CD4-positive, alpha-beta T cell treated with Interferon alpha-2 for 1 hour (primary cell): ENCODE results near the gene TCF21.
A peak's percentile ranks its signal among the peaks of the same experiment; 100 is the strongest.
"Not testable (repeated sequence)": the region's sequence is repeated elsewhere in the genome, so short reads cannot be mapped to it uniquely, and the experiment has no call there.

Experiments
- DNase-seq, 2 donors: peaks; one replicate each; pipeline ENCODE4 v3.0.0-alpha.2; 2020 to 2022

The TCF21 gene

DNA sequence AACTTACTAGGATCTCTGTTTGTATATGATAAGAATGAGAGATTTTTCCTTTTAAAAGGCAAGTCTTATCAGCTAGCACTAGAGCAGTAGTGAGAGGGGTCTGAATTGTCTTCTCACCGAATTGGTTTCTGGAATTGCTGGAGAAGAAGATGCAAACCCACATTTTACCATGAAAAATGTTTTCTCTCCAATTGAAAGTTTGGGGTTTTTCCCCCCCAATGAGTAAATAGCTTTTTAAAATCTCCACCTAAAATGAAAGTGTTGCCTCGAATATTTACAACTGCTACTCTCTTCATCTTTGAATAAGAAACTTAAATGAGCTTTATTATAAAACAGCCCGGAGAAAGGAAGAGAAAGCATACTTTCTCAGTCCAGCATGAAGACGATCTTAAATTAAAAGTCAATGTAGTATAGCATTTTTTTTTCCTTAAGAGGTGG lies 1.8 kb downstream of the TCF21 start:
- DNase-seq: no peak

DNA sequence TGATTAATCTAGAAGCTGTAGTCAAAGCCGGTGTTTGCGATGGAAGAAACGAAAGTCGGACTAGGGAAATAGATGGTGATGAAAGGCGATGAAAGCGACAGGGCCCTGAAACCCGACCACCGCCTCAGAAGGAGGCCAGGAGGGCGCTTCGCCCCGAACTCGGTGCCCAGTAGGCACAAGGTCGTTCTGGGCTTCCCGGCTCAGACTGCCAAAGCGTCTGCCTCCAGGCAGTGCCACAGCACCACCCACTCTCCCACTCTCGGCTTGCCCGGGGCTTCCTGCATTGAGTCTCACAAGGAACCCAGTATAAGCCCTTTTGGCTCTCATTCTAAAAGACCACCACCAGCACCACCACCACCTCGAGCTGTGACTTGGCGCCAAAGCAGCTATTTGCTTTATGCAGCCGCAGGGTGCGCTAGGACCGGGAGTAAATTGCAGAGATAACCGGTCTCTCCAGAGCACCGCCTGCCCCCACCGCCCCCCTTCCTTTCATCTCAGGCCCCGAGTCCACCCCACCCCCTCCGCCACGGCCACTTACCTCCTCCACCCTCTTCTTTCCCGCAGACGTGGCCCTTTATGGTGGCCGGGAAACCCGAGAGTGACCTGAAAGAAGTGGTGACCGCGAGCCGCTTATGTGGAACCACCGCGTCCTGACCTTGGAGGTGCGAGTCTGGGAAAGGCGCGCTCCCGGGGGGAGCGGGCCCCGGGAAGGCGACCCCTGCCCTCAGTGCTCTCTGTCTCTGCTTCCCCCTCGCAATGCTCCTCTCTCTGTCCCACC lies 2.4 kb downstream of the TCF21 start:
- DNase-seq: no peak

DNA sequence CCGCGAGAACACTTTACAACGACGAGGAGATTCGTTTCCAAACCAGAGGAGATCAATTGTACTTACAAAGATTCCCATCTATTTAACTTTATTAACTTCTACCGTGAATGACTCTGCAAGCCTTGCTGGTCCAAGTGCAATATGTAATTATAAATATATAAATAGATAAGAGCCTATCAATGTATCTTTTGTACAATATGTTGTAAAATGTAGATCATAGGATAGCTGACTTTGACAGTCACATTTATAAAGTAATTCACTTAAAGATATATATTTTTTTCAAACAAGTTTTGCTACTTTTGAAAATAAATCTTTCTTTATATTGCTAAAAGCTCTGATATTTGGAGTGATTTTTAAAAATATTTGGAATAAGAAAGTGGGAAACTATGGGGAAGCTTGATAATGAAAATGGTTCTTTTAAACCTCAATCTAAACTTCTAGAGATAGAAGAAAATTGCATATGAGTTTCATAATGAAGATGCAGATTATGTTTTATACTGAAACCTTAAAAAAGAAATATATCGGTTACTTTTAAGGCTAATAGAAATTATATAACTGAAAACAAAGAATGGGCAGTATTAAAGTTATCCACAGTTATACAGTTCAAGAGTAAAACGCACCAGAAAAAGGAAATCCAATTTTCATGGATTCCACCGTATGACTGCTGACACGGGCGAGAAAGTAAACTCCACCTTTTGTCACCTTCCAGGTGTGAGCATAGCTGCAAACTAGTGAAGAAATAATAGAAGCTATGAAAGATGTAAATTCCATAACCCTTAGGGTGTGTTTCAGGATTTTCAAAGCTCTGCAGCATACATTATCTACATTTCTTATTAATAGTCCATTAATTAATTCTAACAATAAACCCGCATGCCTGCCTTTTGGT lies 3.3 kb downstream of the TCF21 start:
- DNase-seq: no peak

DNA sequence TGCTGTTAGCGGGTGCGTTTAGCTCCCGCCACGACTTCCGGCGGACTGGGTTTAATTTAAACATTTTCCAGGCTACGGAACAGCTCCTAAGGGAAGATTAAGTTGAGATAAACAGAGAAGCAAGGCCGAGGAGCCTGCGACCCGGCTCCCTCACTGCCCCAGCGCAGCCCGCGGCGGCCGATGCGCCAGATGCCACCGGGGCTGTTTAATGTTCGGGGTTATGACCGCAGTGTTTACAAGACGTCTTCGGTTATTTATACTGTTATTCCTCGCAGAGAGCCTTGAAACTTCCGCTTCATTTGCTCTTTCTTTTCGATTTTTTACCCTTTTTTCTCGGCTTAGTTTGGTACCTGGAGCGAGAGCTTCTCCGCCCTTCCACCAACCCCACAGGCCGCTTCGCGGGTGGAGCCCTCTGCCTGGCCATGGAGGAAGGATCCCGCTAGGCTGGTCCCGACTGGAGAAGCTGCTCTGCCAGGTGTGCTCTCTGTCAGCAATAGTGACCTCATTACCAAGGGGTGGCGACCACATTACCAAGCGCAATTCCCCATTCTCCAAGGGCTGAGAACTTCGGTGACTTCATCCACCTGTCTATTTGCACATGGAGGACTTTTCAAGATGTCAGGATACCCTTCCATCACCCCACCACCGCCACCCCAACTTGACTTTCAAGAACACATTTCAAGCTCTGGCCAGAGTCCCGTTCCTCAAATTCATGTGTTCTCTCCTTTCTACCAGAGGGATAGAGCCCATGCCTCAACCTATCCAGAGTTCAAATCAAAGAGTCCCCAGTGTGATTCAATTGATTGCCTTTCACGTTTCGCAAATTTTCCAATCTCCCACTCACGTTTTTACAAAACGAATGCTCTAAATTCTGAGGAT lies 4.1 kb downstream of the TCF21 start:
- DNase-seq: no peak

DNA sequence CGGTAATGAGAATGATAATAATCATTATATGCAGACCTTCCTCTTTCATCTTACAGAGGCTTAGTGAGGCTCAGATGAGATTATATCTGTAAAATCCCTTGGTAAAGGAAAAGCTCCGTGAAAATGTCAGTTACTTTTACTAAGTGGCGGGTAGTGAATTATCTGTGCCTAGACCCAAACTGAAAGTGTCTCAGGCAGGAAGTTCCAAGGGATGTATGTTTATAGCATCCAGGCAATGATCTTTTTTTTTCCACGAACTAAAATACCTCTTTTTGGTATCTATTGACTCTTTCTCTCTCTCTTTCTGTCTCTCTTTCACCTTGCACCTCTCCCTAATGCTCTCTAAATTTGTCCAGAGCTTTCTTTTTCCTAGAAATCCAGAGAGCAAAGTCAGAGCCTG lies 5.0 kb downstream of the TCF21 start:
- DNase-seq: no peak

DNA sequence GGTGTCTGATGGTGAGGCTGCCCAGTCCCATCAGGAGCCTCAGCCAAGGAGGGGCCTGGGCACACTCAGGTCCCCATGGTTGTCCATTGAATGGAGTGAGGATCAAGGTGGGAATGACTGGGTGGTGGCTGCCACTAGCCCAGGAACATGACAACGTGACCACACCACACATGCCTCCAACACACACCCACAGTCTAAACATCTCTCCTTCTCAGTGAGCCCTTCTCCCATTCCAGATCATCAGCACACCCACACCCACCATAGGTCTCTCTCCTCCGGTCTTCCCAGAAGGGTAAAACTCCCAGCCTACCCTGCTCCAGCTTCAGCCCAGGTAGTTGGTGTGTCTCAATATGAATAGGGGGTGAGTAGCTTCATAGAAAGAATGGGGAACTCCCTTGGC lies 5.5 kb downstream of the TCF21 start:
- no peak for DNase-seq

DNA sequence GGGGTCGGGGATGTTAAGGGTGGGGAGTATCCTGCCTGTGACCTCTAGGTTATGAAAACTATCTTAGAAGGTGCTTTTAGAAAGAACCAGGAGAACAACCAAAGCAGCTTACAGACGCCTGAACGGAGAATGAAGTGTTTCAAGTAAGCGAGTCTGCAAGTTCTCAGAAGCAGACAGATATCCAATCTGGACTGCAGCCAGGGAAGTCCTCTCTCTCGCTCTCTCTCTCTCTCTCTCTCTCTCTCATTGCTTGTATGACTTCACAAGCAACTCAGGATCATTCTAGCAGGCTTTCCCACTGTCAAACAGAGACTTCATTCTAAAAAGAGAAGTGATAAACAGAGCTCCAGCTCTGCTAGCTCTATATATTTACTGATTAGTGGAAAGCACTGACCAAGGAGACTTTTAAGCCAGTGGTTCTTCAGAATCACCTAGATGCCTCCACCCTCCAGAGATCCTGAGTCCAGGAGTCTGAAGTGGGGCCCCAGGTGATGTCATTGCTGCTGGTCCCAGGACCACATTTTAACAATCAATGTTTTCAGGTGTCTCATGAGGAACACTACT lies 6.0 kb downstream of the TCF21 start:
- DNase-seq: no peak

DNA sequence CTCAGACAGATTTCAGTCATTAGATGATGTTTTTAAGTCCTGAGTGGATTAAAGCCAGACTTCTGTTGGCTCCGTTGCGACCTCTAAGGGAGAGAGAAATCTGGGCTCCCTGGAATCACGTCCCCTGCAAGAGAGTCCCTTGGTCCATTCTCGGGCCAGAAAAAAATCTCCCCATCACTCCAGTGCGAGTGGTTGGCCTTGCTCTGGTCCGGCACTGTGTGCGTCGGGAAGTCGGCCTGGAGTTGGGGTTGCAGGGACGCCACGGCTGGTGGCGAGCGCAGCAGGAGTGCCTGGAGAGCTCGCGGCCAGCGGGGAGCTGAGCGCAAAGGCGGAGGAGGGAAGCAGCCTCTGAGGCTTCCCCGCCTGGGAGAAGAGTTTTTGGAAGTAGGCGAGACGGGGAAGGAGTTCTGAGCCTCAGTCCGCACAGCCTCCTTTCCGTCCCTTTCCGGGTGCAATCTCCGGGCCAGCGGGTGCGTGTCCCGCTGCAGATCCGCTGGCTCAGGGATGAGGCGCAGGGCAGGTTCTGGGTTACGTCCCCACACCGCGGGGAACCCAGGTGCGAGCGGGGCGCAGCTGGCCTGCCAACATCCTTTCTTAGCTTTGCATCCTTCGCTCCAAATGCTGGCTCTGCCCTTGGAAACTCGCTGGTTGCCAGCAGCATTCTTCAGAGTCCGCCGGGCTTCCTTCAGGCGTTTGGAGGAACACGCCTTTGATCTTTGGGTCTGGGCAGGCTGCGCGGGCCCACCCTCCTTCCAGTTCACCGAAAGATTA lies 6.8 kb downstream of the TCF21 start:
- no peak for DNase-seq

DNA sequence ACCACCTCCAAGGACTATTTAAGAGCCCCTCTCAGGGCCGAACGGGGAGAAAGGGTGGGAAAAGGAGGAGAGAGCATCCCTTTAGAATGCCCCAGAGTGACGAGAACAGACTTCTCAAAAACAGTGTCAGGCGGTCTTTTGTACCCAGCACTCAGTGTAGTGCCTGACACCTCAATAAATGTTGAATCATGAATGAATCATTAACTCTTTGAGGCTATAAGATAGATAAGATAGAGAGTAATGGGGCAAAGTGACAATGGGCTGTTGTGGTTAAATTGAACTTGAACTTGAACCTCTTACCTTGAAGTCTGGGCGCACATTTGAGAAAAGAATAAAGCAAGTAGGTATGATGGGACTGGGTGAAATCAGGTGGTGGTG lies 7.4 kb downstream of the TCF21 start:
- DNase-seq: no peak

DNA sequence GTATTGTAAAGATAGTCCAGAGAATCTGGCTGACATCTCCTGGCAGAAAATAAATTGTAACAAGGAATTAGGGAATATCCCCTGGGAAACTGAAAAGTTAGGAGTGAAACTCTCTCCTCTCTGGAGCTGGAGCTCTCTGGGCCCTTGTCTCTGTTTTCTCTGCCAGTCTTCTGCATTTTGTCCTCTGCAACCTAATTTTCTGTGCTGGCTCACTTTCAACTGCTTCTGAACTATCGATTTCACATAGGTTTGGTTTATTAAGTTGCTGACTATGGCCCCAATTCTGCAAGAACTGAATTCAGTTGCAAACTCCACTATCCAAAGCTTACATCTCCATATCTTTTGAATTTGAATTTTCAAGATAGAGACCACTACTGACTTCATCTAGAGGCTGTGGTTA lies 9.3 kb downstream of the TCF21 start:
- DNase-seq: no peak

DNA sequence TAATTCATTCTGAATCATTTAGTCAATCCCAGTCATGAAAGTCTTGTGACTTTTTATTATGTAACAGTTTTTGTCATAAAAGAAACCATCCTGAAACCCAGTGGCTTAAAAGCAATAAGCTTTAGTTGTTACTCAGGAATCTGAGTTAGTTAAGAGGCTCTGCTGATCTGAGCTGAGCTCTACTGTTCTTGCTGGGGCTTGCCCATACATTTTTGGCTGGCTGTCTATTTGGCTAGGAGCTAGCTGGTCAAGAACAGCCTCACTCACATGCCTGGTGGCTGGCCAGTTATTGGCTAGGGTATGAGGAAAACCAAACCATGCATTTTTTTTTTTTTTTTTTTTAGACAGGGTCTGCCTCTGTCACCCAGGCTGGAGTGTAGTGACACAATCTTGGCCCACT lies 10.6 kb downstream of the TCF21 start:
- DNase-seq: no peak

DNA sequence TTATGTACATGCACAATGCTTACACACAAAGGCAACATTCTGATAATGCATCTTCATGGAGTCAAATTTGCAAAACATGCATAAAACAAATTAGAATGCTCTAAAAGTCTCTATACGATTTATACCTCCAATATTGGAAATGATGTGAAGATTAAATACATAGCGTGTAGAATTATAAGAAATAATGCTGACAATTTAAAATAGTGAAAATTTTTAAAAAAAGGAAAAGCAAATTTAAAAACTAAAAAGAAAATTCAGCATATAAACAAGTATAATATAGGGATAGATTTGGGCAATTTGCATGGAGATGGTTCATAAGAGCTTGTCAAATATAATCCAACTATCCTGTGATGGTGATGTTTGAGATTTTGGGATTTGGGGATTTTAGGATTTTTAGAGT lies 14.9 kb downstream of the TCF21 start:
- no peak for DNase-seq

DNA sequence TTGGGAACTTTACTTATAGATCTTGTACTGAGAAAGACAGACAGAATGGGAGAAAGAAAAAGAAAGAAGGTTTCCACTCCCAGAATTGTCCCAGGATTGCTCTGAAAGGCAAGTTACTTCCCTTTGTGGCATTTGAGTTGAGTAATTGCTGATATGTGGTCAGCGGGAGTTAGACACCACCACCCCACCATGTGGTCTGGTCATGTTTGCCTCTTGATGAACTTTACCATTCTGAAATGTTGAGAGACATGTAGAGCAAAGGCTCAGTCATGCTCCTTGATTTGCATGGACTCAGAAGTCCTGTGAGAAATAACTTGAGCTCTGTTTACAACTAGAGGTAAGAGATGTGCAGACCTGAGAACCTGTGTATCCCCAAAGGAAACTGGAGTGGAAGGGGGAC lies 17.1 kb downstream of the TCF21 start:
- DNase-seq: no peak

DNA sequence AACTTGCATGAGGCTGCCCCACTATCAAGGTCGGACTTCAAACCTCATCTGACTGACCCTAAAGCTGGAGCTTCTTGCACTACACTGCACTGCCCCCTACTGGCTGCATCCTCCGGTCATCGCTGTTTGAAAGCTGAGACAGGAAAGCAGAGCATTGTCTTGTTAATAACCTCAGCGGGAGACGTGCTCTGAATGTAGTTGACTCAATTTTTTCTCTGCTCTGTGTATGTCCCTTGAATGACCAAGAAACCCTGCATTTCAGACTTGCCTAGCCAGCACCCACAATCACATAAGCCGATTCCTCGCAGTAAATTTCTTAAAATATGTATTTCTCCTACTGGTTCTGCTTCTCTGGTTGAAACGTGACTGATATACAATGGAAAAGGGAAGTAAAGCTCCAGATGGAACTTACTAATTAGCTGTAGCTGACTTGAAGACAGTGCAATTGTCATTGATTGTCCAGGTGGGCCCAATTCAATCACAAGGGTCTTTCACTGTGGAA lies 27.8 kb downstream of the TCF21 start:
- DNase-seq: peak; percentile 57 to 65

DNA sequence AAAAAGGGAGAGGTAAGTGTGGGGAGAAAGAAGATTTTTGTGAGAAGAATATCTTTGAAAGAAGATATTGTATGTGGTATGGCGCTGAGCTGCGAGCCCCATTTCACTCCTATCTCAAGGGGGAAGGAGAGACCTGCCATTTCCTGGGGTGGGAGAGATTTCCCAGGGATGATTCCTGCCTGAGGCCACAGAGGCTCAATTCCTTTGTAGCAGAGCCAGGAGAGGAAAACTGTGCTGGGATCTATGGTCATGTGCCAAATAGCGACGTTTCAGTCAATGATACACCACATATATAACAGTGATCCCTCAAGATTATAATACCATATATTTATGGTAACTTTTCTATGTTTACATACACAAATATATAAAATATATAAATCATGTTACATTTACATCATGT lies 28.9 kb downstream of the TCF21 start:
- DNase-seq: no peak

DNA sequence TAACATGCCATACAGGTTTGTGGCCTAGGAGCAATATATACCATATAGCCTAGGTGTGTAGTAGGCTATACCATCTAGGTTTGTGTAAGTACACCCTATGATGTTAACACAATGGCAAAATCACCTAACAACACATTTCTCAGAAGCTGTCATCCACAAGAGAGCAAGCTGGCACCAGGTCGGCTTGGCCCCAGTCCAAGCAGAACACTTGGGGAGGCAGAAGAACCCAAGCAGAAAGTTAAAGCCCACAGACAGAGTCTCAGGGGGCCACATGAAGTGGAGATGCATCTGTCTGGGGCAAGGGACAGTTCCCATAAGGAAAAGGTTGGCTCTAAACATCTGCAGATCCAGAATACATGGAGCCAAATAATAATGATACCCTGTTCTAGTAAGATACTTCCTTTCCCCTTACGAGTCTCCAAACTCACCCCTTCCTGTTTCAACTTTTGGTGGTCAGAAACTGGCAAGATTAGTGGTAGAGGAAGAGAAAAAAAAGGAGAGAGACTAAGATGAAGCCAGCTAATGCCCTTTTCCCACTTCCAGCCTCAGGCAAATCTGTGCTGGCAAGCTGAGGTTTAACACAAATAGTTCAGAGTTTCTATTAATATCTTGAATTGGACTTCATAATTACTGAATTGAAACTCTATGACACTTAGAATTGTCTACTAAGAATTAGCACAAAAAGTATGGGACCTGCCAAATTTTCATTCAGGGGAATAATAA lies 29.5 kb downstream of the TCF21 start:
- DNase-seq: no peak

DNA sequence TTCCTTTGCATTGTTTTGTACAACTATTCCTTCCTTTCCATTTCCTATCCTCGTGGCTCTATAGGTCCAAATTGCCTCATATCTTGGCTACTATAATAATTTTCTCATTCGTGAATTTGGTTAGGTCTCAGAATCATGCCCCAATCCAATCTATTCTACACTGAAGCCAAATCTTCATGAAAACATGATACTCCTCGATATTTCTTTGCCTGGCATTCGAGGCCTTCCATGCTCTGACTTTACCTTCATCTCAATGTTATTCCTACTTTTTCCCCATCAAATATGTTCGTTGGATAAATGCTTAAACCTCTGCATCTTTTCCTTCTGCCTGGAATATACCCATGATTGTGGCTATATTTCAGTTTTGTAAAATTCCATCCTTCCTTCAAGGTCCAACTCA lies 30.4 kb downstream of the TCF21 start:
- no peak for DNase-seq

DNA sequence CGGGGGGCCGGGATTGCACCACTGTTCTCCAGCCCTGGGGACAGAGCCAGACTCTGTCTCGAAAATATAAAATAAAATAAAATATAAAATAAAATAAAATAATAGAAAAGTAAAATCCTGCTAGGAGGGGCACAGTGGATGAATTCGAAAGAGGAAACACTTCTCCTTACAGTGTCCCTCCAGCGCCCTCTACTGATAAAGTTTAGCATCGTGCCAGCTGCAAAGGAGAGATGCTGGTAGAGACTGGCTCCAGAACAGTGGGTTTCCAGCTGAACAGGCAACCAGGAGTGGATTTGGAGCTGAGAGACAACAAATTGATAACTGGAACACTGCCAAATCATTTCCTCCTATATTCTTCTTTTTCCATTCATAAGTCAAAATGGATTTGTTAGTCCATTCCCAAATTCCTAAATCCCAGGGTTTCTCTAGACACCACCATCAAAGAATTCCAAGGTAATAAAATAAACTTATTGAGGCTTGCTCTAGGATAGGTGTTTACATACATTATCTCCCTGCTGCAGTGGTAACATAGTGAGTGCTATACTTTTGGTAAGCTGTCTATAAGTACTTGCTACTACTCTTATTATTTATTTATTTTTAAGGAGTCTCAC lies 32.4 kb downstream of the TCF21 start:
- DNase-seq: peak; percentile 62 to 76

DNA sequence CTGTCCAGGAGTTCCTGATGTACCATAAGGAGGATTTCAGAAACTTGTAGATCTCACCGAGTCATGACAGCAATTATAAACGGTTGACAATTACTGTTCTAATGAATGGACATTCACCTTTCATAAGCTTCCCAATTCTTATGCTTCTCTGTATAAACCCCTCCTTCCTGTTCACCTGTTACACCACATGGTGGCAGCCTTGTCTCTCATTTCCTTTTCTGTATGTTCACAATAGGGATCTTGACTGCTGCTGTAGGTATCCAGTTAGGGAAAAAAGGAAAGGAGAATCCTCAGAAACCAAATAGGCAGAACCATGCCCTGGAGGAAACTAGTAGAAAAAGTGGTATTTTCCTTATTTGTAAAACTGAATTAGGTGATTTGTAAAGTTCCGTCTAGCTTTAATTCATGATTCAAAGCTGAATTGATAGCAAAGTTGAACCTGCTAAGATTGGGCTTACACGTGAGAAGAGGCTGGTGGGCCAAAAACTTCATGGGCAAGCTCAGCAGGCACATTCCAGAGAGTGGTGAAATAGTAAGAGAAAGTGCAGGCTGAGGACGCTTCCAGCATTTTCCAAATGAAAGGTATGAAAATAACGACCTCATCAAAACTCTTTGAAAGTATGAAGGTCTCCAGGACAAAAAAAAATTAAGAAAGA lies 35.2 kb downstream of the TCF21 start:
- DNase-seq: peak; percentile 61 to 72

DNA sequence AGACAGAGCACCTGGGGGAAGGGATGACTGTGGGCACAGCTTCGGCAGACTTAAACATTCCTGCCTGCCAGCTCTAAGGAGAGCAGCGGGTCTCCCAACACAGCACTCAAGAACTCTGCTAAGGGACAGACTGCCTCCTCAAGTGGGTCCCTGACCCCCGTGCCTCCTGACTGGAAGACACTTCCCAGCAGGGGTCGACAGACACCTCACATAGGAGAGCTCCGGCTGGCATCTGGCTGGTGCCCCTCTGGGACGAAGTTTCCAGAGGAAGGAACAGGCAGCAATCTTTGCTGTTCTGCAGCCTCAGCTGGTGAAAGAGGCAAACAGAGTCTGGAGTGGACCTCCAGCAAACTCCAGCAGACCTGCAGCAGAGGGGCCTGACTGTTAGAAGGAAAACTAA lies 42.3 kb downstream of the TCF21 start:
- DNase-seq: not testable (repeated sequence)
